ENCODE data around the gene DFFB. TPM values are rescaled to one million over a fixed set of nuclear protein-coding genes. Genes with fewer than 3 reads are reported as not detected.

DFFB gene
- total RNA-seq, 1 donor from 2014 or later: 9.3 TPM

GRCh38 chr1:3904006-3904842 lies 46.9 kb downstream of the DFFB start:
- ATAC-seq: no peak
- intact Hi-C loops (cut with DNase I): no loop called here
- DNase-seq (ENCODE audit: low spot score): no peak

- intact Hi-C loops (cut with DNase I): no loop called here
- DNase-seq (ENCODE audit: low spot score) (no peak), ATAC-seq (no peak)
These were observed 47.5 kb downstream of the DFFB start for GRCh38 chr1:3904843-3905185.

- ATAC-seq (no peak), DNase-seq (ENCODE audit: low spot score) (no peak)
- intact Hi-C loops (cut with DNase I): no loop called here
These were observed 48.1 kb downstream of the DFFB start for GRCh38 chr1:3905266-3905952.

- no peak for ATAC-seq
- intact Hi-C loops (cut with DNase I): no loop called here
- no peak for DNase-seq (ENCODE audit: low spot score)
These were observed 48.8 kb downstream of the DFFB start for GRCh38 chr1:3905953-3906671.

GRCh38 chr1:3906672-3907020 lies 49.4 kb downstream of the DFFB start:
- ATAC-seq (no peak), DNase-seq (ENCODE audit: low spot score) (no peak)
- intact Hi-C loops (cut with DNase I): no loop called here

- DNase-seq (ENCODE audit: low spot score) (no peak), ATAC-seq (no peak)
- intact Hi-C loops (cut with DNase I): no loop called here
These were observed 49.8 kb downstream of the DFFB start for GRCh38 chr1:3907031-3907534.

- DNase-seq (ENCODE audit: low spot score) (no peak), ATAC-seq (no peak)
- intact Hi-C loops (cut with DNase I): no loop called here
These were observed 50.4 kb downstream of the DFFB start for GRCh38 chr1:3907621-3908165.

GRCh38 chr1:3908886-3909517 lies 51.7 kb downstream of the DFFB start:
- ATAC-seq (no peak), DNase-seq (ENCODE audit: low spot score) (no peak)
- intact Hi-C loops (cut with DNase I): no loop called here

GRCh38 chr1:3909615-3910014 lies 52.3 kb downstream of the DFFB start:
- intact Hi-C loops (cut with DNase I): no loop called here
- no peak for ATAC-seq
- DNase-seq (ENCODE audit: low spot score): peak; percentile 21

- DNase-seq (ENCODE audit: low spot score) (peak; percentile 45), ATAC-seq (no peak)
- intact Hi-C loops (cut with DNase I): no loop called here
These were observed 52.9 kb downstream of the DFFB start for GRCh38 chr1:3910049-3910731.

GRCh38 chr1:3910857-3911845 lies 53.9 kb downstream of the DFFB start:
- peak; percentile 77 for DNase-seq (ENCODE audit: low spot score)

GRCh38 chr1:3911981-3912808 lies 54.9 kb downstream of the DFFB start:
- peak; percentile 50 for DNase-seq (ENCODE audit: low spot score)
- intact Hi-C loops (cut with DNase I): no loop called here
- no peak for ATAC-seq

More at GRCh38 chr1:3910857-3911845, 53.9 kb downstream of the DFFB start:
- intact Hi-C loops (cut with DNase I): no loop called here
- peak; percentile 60 for ATAC-seq

- intact Hi-C loops (cut with DNase I): no loop called here
- ATAC-seq (no peak), DNase-seq (ENCODE audit: low spot score) (peak; percentile 51)
These were observed 55.8 kb downstream of the DFFB start for GRCh38 chr1:3912809-3913685.

- intact Hi-C loops (cut with DNase I): no loop called here
- peak; percentile 46 for DNase-seq (ENCODE audit: low spot score)
- ATAC-seq: no peak
These were observed 57.1 kb downstream of the DFFB start for GRCh38 chr1:3914331-3914851.

- intact Hi-C loops (cut with DNase I): no loop called here
- no peak for ATAC-seq
- peak; percentile 53 for DNase-seq (ENCODE audit: low spot score)
These were observed 57.6 kb downstream of the DFFB start for GRCh38 chr1:3914911-3915310.

All from sciatic nerve (tissue), 2 donors.